GM19438 (cell line): ENCODE results near the gene METTL15.
"Not testable (repeated sequence)": the region's sequence is repeated elsewhere in the genome, so short reads cannot be mapped to it uniquely, and the experiment has no call there.

Experiments
- ATAC-seq: cut with Tn5 transposase; IDR thresholded peaks from one replicate; pipeline ENCODE4 v1.9.1; 2021; ENCODE audit warnings: low read depth; ENCODE audit not compliant: unreplicated experiment

METTL15 gene

GRCh38 chr11:28107750-28108618 is at the start of gene METTL15, which contains the start of gene KIF18A:
Gene METTL15, plus strand, starts transcription at chr11:28108388. Its CDS starts 4,947 bp downstream, at chr11:28113335.
Gene KIF18A, minus strand, starts transcription at chr11:28108156. Its CDS starts 10,209 bp downstream, at chr11:28097947.
- ATAC-seq, result peak; percentile 87

GRCh38 chr11:28071305-28071704 is 36.9 kb upstream of the METTL15 start:
- no peak for ATAC-seq

- ATAC-seq, result no peak
Observed at GRCh38 chr11:28072321-28072720, 35.9 kb upstream of the METTL15 start.

GRCh38 chr11:28077521-28077920 is 30.7 kb upstream of the METTL15 start:
- no peak for ATAC-seq

- no peak for ATAC-seq
Observed at GRCh38 chr11:28083118-28083517, 25.1 kb upstream of the METTL15 start.

- no peak for ATAC-seq
Observed at GRCh38 chr11:28086569-28086968, 21.6 kb upstream of the METTL15 start.

GRCh38 chr11:28087192-28087591 is 21.0 kb upstream of the METTL15 start:
- ATAC-seq, result not testable (repeated sequence)

- ATAC-seq, result not testable (repeated sequence)
Observed at GRCh38 chr11:28087693-28088092, 20.5 kb upstream of the METTL15 start.

GRCh38 chr11:28089378-28089777 is 18.8 kb upstream of the METTL15 start:
- ATAC-seq, result no peak

GRCh38 chr11:28090052-28090749 is 18.0 kb upstream of the METTL15 start:
- no peak for ATAC-seq

GRCh38 chr11:28092786-28093185 is 15.4 kb upstream of the METTL15 start:
- no peak for ATAC-seq

GRCh38 chr11:28098257-28098656 is 9.9 kb upstream of the METTL15 start:
- no peak for ATAC-seq

- ATAC-seq, result no peak
Observed at GRCh38 chr11:28099715-28100114, 8.5 kb upstream of the METTL15 start.

GRCh38 chr11:28100665-28101064 is 7.5 kb upstream of the METTL15 start:
- ATAC-seq, result no peak

GRCh38 chr11:28102300-28102699 is 5.9 kb upstream of the METTL15 start:
- ATAC-seq, result not testable (repeated sequence)

GRCh38 chr11:28104425-28104824 is 3.8 kb upstream of the METTL15 start:
- ATAC-seq, result no peak

- no peak for ATAC-seq
Observed at GRCh38 chr11:28104984-28105383, 3.2 kb upstream of the METTL15 start.

GRCh38 chr11:28105869-28106268 is 2.3 kb upstream of the METTL15 start:
- no peak for ATAC-seq

- ATAC-seq, result no peak
Observed at GRCh38 chr11:28106353-28107043, 1.7 kb upstream of the METTL15 start.

GRCh38 chr11:28107191-28107749 is 918 bp upstream of the METTL15 start:
- peak; percentile 0 for ATAC-seq

- no peak for ATAC-seq
Observed at GRCh38 chr11:28108958-28109357, 770 bp downstream of the METTL15 start.
